ENCODE data around the gene BACE1.
"Not testable (repeated sequence)": the region's sequence is repeated elsewhere in the genome, so short reads cannot be mapped to it uniquely, and the experiment has no call there.

Gene BACE1

GRCh38 chr11:117316197-117316961 is at the start of gene BACE1:
Gene BACE1, minus strand, starts transcription at chr11:117316256. Its CDS starts 461 bp downstream, at chr11:117315795.
- DNase-seq (ENCODE audit: low read depth): no peak

- no peak for DNase-seq (ENCODE audit: low read depth)
Observed at GRCh38 chr11:117361432-117361831, 45.4 kb upstream of the BACE1 start.

GRCh38 chr11:117356126-117356890 is 40.3 kb upstream of the BACE1 start:
- DNase-seq (ENCODE audit: low read depth): no peak

DNA sequence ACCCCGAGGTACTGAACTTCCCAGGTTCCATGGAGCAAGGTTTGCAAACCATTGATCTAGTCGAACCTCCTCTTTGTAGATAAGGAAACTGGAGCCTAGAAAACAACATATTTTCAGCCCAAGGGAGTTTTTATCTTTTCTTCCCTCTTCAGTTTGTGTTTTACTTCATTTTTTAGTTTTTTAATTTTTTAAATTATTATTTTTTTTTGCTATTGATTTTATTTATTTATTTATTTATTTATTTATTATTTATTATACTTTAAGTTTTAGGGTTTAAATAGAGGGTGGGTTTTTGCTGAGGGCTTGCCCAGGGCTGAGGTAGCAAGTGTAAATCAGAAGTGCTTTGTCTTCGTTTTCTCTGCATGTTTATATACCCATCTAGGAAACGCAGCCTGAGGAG is 38.5 kb upstream of the BACE1 start:
- DNase-seq (ENCODE audit: low read depth): no peak

GRCh38 chr11:117345039-117345438 is 29.0 kb upstream of the BACE1 start:
- no peak for DNase-seq (ENCODE audit: low read depth)

DNA sequence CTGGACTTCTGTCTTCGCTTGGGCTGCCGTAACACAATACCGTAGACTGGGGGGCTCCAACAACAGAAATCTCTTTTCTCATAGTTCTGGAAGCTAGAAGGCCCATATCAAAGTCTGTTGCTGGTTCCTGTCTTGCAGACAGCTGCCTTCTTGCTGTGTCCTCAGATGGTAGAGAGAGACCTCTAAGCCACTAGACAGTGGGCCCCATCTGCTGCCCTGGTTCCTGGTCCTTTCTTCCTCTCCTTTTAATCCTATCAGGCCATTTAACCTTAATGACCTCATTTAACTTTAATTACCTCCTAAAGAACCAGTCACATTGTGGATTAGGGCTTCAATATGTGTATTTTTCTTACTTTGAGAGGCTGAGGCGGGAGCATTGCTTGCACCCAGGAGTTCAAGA is 21.0 kb upstream of the BACE1 start:
- DNase-seq (ENCODE audit: low read depth): no peak

- no peak for DNase-seq (ENCODE audit: low read depth)
Observed at GRCh38 chr11:117335399-117335798, 19.3 kb upstream of the BACE1 start.

GRCh38 chr11:117334896-117335295 is 18.8 kb upstream of the BACE1 start:
- DNase-seq (ENCODE audit: low read depth): no peak

DNA sequence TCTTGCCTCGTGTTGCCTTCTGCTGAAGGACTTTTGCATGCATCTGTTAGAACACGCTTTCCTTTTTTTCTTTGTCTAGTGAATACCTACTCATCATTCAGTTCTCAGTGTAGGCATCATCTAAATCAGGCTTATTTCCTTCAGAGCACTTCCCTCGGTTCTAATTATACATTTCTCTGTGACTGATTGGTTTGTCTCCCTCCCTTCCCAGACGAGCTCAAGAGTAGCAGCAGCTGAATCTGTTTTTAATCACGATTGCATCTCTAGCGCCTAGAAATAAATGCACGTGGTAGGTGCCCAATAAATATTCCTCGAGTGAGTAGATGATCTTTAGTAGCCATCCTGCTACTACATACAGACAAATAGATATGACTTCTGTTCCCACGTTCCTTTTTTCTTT is 17.9 kb upstream of the BACE1 start:
- DNase-seq (ENCODE audit: low read depth): no peak

GRCh38 chr11:117332843-117333242 is 16.8 kb upstream of the BACE1 start:
- DNase-seq (ENCODE audit: low read depth): no peak

DNA sequence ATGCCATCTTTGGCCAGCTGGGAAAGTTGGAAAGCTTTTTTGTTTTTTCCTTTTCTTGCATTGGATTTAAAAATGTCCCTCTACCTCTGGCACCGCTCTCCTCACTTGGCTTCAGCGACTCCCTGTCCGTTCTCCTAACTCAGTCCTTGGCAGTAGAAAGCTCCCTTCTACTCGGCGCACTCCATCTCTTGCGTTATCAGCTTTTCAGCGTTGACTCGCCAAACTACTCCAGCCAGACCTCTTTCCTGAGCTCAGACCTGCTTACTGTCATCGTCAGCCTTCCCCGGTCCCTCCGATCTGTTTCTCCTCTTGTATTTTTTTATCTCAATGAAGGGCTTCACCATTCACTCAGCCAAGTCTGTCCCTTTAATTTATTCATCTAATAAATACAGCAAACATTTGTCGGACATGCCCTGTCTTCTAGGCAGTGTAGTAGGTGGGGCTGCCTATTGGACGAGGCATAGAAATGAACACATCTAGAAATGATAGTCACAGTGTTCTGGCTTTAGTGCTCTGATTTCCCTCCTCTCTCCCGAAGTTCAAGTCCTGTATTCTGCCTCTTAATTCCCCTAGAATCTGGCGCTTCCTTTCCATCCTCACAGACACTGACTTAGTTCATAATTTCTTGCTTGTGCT is 12.4 kb upstream of the BACE1 start:
- no peak for DNase-seq (ENCODE audit: low read depth)

- peak; percentile 91 for DNase-seq (ENCODE audit: low read depth)
Observed at GRCh38 chr11:117327567-117328374, 11.7 kb upstream of the BACE1 start, which contains the start of gene CEP164. Gene CEP164, plus strand, starts transcription at chr11:117327854. Its CDS starts 10,733 bp downstream, at chr11:117338587.

DNA sequence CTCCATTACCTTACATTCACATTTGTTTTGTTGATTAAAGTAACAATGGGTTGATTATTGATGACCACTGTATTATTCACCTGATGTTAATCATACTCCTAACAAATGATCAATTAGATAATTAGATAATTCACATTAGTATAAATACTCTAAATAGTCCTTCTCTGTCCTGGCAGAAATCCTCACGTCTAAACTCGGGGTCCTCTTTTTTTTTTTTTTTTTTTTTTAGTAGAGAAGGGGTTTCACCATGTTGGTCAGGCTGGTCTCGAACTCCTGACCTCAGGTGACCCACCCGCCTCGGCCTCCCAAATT is 11.2 kb upstream of the BACE1 start:
- not testable (repeated sequence) for DNase-seq (ENCODE audit: low read depth)

GRCh38 chr11:117319214-117319840 is 3.3 kb upstream of the BACE1 start:
- DNase-seq (ENCODE audit: low read depth): no peak

- DNase-seq (ENCODE audit: low read depth): no peak
Observed at GRCh38 chr11:117318738-117319137, 2.7 kb upstream of the BACE1 start.

GRCh38 chr11:117315285-117316196 is 515 bp downstream of the BACE1 start:
- no peak for DNase-seq (ENCODE audit: low read depth)

DNA sequence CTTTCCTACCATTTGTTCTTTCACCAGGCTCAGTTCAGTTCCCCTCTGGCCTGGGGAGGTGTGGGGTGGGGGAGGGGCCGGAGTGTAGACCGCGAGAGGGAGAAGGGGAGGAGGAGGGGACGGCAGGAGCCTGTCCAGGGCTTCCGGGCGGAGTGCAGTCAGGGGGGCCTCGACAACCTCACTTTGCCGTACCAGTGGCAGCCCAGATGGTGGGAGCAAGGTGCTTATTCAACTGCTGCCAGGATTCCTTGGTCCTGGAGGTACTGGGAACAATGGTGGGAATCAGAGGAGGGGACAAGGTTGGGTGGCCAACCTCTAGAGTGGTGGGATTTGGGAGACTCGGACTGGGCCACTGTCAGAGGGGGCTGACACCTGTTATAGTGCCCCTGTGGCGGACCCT is 1.2 kb downstream of the BACE1 start:
- DNase-seq (ENCODE audit: low read depth): no peak

- DNase-seq (ENCODE audit: low read depth): no peak
Observed at GRCh38 chr11:117313828-117314768, 2.0 kb downstream of the BACE1 start.

GRCh38 chr11:117313091-117313490 is 3.0 kb downstream of the BACE1 start:
- DNase-seq (ENCODE audit: low read depth): no peak
